Activated B cell treated with CpG ODN at 0.5 μM for 24 hours (primary cell): ENCODE data around the gene SCUBE1. TPM values are rescaled to one million over a fixed set of nuclear protein-coding genes. Genes with fewer than 3 reads are reported as not detected.

Experiments used
- ATAC-seq: fragments of 200-7000 bp; cut with Tn5 transposase; one replicate; pipeline ENCODE4 v1.10.0; 2021; ENCODE audit warnings: low read depth, mild to moderate bottlenecking, moderate library complexity
- CTCF ChIA-PET: fragments of 350-600 bp; sonication (Branson Sonifier 250); formaldehyde crosslinking; loops from one replicate; lab custom pipeline; 2021; ENCODE audit warnings: antibody characterized with exemption; lab: Charles Lee
- POLR2A ChIA-PET: fragments of 350-600 bp; sonication (Branson Sonifier 250); formaldehyde crosslinking; loops from one replicate; lab custom pipeline; 2021; ENCODE audit warnings: antibody characterized with exemption; lab: Charles Lee
- DNase-seq: peaks from one replicate; pipeline ENCODE4 v3.0.0; 2022
- H3K27ac Mint-ChIP-seq: one replicate; pipeline ENCODE4 v1.8.0; 2020; ENCODE audit warnings: mixed read lengths
- H3K27me3 Mint-ChIP-seq: one replicate; pipeline ENCODE4 v1.8.0; 2021; ENCODE audit warnings: mixed read lengths
- H3K36me3 Mint-ChIP-seq: one replicate; pipeline ENCODE4 v1.8.0; 2021; ENCODE audit warnings: low read depth, mixed read lengths
- H3K4me1 Mint-ChIP-seq: one replicate; pipeline ENCODE4 v1.8.0; 2021; ENCODE audit warnings: mixed read lengths
- H3K4me3 Mint-ChIP-seq: one replicate; pipeline ENCODE4 v1.8.0; 2020; ENCODE audit warnings: mild to moderate bottlenecking, mixed read lengths
- H3K9me3 Mint-ChIP-seq: one replicate; pipeline ENCODE4 v1.8.0; 2020; ENCODE audit warnings: mixed read lengths
- CTCF ChIP-seq: fragments of 200-600 bp; IDR thresholded peaks from one replicate; pipeline ENCODE4 v1.8.0; 2022; ENCODE audit warnings: antibody characterized with exemption, mild to moderate bottlenecking
- intact Hi-C: fragments of 100-400 bp; cut with micrococcal nuclease; formaldehyde crosslinking; loops from one replicate; pipeline ENCODE4 v1.15.1; 2024
- total RNA-seq: library from RNA; stranded (reverse); gene quantifications from 2 replicates; pipeline ENCODE4 v1.2.3, GENCODE V29; 2022

The SCUBE1 gene
- total RNA-seq, 1 donor from 2014 or later, result not detected

GRCh38 chr22:43305806-43306205, 37.4 kb downstream of the SCUBE1 start:
- Mint-ChIP-seq H3K36me3 (no peaks in the 10 kb centered on the region), H3K27me3 (peaks cover 13% of the 10 kb centered on the region), H3K9me3 (no peaks in the 10 kb centered on the region), H3K4me3 (no peak overlapping the region), H3K27ac (no peak overlapping the region), H3K4me1 (no peaks in the 10 kb centered on the region)
- no peak for TF ChIP-seq CTCF
- DNase-seq (no peak), ATAC-seq (no peak)
- intact Hi-C loops, result no loop called here
- ChIA-PET CTCF (no interaction called here), POLR2A (no interaction called here)

GRCh38 chr22:43304831-43305590, 38.2 kb downstream of the SCUBE1 start:
- ChIA-PET CTCF (no interaction called here), POLR2A (no interaction called here)
- TF ChIP-seq CTCF, result no peak
- DNase-seq (no peak), ATAC-seq (no peak)
- no peak overlapping the region for H3K27ac Mint-ChIP-seq
- H3K4me1 Mint-ChIP-seq, result no peaks in the 10 kb centered on the region
- intact Hi-C loops, result no loop called here
- H3K9me3 Mint-ChIP-seq, result no peaks in the 10 kb centered on the region
- H3K4me3 Mint-ChIP-seq, result no peak overlapping the region
- no peaks in the 10 kb centered on the region for H3K36me3 Mint-ChIP-seq
- H3K27me3 Mint-ChIP-seq, result peaks cover 11% of the 10 kb centered on the region

GRCh38 chr22:43303751-43304150, 39.4 kb downstream of the SCUBE1 start:
- Mint-ChIP-seq H3K4me1 (no peaks in the 10 kb centered on the region), H3K27ac (no peak overlapping the region), H3K27me3 (peaks cover 10% of the 10 kb centered on the region), H3K9me3 (no peaks in the 10 kb centered on the region), H3K4me3 (no peak overlapping the region), H3K36me3 (no peaks in the 10 kb centered on the region)
- ChIA-PET CTCF (no interaction called here), POLR2A (no interaction called here)
- ATAC-seq, result no peak
- TF ChIP-seq CTCF, result no peak
- intact Hi-C loops, result no loop called here
- DNase-seq, result no peak

DNA sequence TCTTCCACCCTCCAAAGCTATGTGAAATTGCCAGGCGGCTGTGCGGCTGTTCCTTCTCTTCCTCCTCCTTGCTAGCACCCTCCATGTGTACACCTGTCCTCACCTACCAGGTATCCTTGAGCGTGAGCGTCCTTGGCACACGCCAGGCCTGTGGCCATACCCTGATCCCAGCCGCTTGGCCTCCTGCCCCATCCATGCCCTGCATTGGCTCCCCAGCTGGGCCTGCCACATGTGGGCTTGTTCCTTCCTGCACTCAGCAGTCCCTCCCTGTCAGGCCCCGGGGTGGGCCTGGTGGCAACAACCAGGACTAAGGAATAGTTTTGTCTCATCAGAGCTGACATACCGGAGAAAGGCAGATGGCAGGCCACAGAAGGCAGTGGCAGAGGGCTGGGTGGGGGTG, 40.0 kb downstream of the SCUBE1 start:
- ChIA-PET CTCF (interaction anchor here (1.1 kb wide), 1 partner anchor 43 kb away, joined by 4 read pairs; no protein-coding TSS in a partner anchor), POLR2A (no interaction called here)
- ATAC-seq (no peak), DNase-seq (no peak)
- Mint-ChIP-seq H3K4me1 (no peaks in the 10 kb centered on the region), H3K27me3 (peaks cover 10% of the 10 kb centered on the region), H3K27ac (no peak overlapping the region), H3K36me3 (no peaks in the 10 kb centered on the region), H3K4me3 (no peak overlapping the region), H3K9me3 (no peaks in the 10 kb centered on the region)
- intact Hi-C loops, result no loop called here
- TF ChIP-seq CTCF, result no peak

DNA sequence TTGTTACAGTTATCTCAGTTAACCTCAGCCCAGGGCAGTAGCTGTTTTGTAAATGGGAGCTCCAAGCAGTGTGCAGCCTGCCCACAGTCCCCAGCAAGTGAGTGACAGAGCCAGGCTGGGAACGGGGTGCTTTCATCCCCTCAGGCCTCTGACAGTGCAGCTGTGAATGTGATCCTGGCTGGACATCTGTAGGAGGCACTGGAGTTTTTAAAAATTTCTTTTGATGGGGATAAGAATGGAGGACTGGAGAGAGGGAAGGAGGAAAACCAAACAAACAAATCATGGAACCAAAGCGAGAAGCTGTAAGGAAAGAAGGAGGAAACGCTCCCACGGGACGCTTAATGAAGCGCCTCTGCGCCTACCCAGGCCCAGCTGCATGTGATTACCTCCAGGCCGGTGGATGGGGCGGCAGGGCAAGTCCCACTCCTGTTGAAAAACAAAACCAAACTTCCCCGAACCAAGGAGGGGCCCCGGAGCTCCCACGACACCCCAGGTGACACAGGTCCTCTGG, 40.6 kb downstream of the SCUBE1 start:
- Mint-ChIP-seq H3K36me3 (no peaks in the 10 kb centered on the region), H3K4me1 (no peaks in the 10 kb centered on the region), H3K9me3 (no peaks in the 10 kb centered on the region), H3K27me3 (peaks cover 10% of the 10 kb centered on the region), H3K27ac (no peak overlapping the region), H3K4me3 (no peak overlapping the region)
- no peak for ATAC-seq
- no peak for TF ChIP-seq CTCF
- intact Hi-C loops, result no loop called here
- CTCF ChIA-PET, result interaction anchor here (1.1 kb wide), 1 partner anchor 44 kb away, joined by 4 read pairs; no protein-coding TSS in a partner anchor
- no peak for DNase-seq
- POLR2A ChIA-PET, result no interaction called here
